HG03521 (cell line): ENCODE measurements around the gene AGPAT4.
"Not testable (repeated sequence)": the region's sequence is repeated elsewhere in the genome, so short reads cannot be mapped to it uniquely, and the experiment has no call there.

Source experiments
- ATAC-seq: cut with Tn5 transposase; IDR thresholded peaks from one replicate; pipeline ENCODE4 v1.9.1; 2021; ENCODE audit warnings: mild to moderate bottlenecking, moderate library complexity; ENCODE audit not compliant: unreplicated experiment

Gene AGPAT4

GRCh38 chr6:161211380-161212035, 62.4 kb downstream of the AGPAT4 start:
- ATAC-seq: no peak

- ATAC-seq: no peak
Observed at GRCh38 chr6:161210857-161211256, 63.0 kb downstream of the AGPAT4 start.

- no peak for ATAC-seq
Observed at GRCh38 chr6:161207200-161207599, 66.7 kb downstream of the AGPAT4 start.

GRCh38 chr6:161204866-161205557, 68.8 kb downstream of the AGPAT4 start:
- no peak for ATAC-seq

- no peak for ATAC-seq
Observed at GRCh38 chr6:161200610-161201370, 73.1 kb downstream of the AGPAT4 start.

- no peak for ATAC-seq
Observed at GRCh38 chr6:161199850-161200249, 74.0 kb downstream of the AGPAT4 start.

- no peak for ATAC-seq
Observed at GRCh38 chr6:161198783-161199460, 74.9 kb downstream of the AGPAT4 start.

- ATAC-seq: no peak
Observed at GRCh38 chr6:161198176-161198575, 75.7 kb downstream of the AGPAT4 start.

- no peak for ATAC-seq
Observed at GRCh38 chr6:161195386-161195785, 78.5 kb downstream of the AGPAT4 start.

GRCh38 chr6:161194374-161194773, 79.5 kb downstream of the AGPAT4 start:
- no peak for ATAC-seq

GRCh38 chr6:161192636-161193411, 81.0 kb downstream of the AGPAT4 start:
- ATAC-seq: no peak

- ATAC-seq: no peak
Observed at GRCh38 chr6:161191671-161192070, 82.2 kb downstream of the AGPAT4 start.

GRCh38 chr6:161191007-161191406, 82.9 kb downstream of the AGPAT4 start:
- ATAC-seq: no peak

GRCh38 chr6:161189891-161190290, 84.0 kb downstream of the AGPAT4 start:
- no peak for ATAC-seq

- no peak for ATAC-seq
Observed at GRCh38 chr6:161188547-161189465, 85.1 kb downstream of the AGPAT4 start.

- no peak for ATAC-seq
Observed at GRCh38 chr6:161186173-161186769, 87.6 kb downstream of the AGPAT4 start.

GRCh38 chr6:161181121-161181520, 92.7 kb downstream of the AGPAT4 start:
- no peak for ATAC-seq

- ATAC-seq: not testable (repeated sequence)
Observed at GRCh38 chr6:161178155-161178554, 95.7 kb downstream of the AGPAT4 start.

GRCh38 chr6:161176428-161176827, 97.4 kb downstream of the AGPAT4 start:
- ATAC-seq: not testable (repeated sequence)
